Caco-2 (cell line): ENCODE results near the gene CCDC148. TPM values are rescaled to one million over a fixed set of nuclear protein-coding genes. Genes with fewer than 3 reads are reported as not detected.

Experiments
- BruUV-seq: library from RNA; stranded (reverse); fragments of 400-500 nt; replicated peaks from 2 replicates; lab custom pipeline; 2021; lab: Mats Ljungman, UMichigan
- CTCF ChIA-PET: fragments of 300-600 bp; sonication (Branson Sonifier 250); formaldehyde crosslinking; loops from one replicate; lab custom pipeline; 2022; ENCODE audit warnings: antibody characterized with exemption; lab: Charles Lee
- POLR2A ChIA-PET: fragments of 300-600 bp; sonication (Branson Sonifier 250); formaldehyde crosslinking; loops from one replicate; lab custom pipeline; 2022; ENCODE audit warnings: antibody characterized with exemption; lab: Charles Lee
- DNase-seq, 2 experiments: peaks; one replicate each; pipeline versions ENCODE4 v3.0.0 to v3.0.0-alpha.2; 2020 to 2022
- H3K27me3 ChIP-seq: replicated peaks from 2 replicates; pipeline ENCODE4 v1.6.0; 2011; ENCODE audit warnings: low read length; ENCODE audit not compliant: control insufficient read depth, insufficient read depth
- H3K36me3 ChIP-seq: 2 replicates; pipeline ENCODE4 v1.5.1; 2011; ENCODE audit warnings: low read length; ENCODE audit not compliant: control insufficient read depth, insufficient read depth
- H3K4me1 ChIP-seq: fragments of 250-450 bp; sonication (Bioruptor Pico); 2 replicates; pipeline ENCODE4 v1.5.1; 2020; ENCODE audit warnings: mild to moderate bottlenecking
- H3K4me3 ChIP-seq: 2 replicates; pipeline ENCODE4 v1.5.1; 2011; ENCODE audit warnings: low read depth, mild to moderate bottlenecking, control low read depth, low read length
- H3K9me3 ChIP-seq: fragments of 250-450 bp; sonication (Bioruptor Pico); 2 replicates; pipeline ENCODE4 v1.5.1; 2020; ENCODE audit warnings: mild to moderate bottlenecking, moderate library complexity
- H3K27ac Mint-ChIP-seq: one replicate; pipeline ENCODE4 v1.8.0; 2022; ENCODE audit warnings: mixed read lengths; ENCODE audit not compliant: unreplicated experiment
- H3K27me3 Mint-ChIP-seq: one replicate; pipeline ENCODE4 v1.8.0; 2022; ENCODE audit warnings: mixed read lengths; ENCODE audit not compliant: insufficient read depth, unreplicated experiment
- H3K36me3 Mint-ChIP-seq: one replicate; pipeline ENCODE4 v1.8.0; 2022; ENCODE audit warnings: mild to moderate bottlenecking, mixed read lengths; ENCODE audit not compliant: insufficient read depth, unreplicated experiment
- H3K4me1 Mint-ChIP-seq: one replicate; pipeline ENCODE4 v1.8.0; 2022; ENCODE audit warnings: low read depth, mixed read lengths; ENCODE audit not compliant: unreplicated experiment
- H3K4me3 Mint-ChIP-seq: one replicate; pipeline ENCODE4 v1.8.0; 2022; ENCODE audit warnings: mild to moderate bottlenecking, moderate library complexity, mixed read lengths; ENCODE audit not compliant: unreplicated experiment
- H3K9me3 Mint-ChIP-seq: one replicate; pipeline ENCODE4 v1.8.0; 2022; ENCODE audit warnings: mixed read lengths; ENCODE audit not compliant: unreplicated experiment
- CTCF ChIP-seq, 2 experiments: fragments of 200-600 bp in 1 of 2; IDR thresholded peaks; 1 replicate in 1 of 2; 2 replicates in 1 of 2; pipeline versions ENCODE4 v1.5.1 to v1.8.0; 2011 to 2022; ENCODE audit warnings: antibody characterized with exemption in 1 of 2, control low read depth in 1 of 2, inconsistent platforms in 1 of 2, low read depth in 1 of 2, low read length in 1 of 2, mild to moderate bottlenecking in 1 of 2, moderate library complexity in 1 of 2; ENCODE audit not compliant: insufficient read depth in 1 of 2, severe bottlenecking in 1 of 2, unreplicated experiment in 1 of 2
- intact Hi-C: fragments of 100-400 bp; cut with micrococcal nuclease; formaldehyde crosslinking; loops from one replicate; pipeline ENCODE4 v1.10.0; 2022; ENCODE audit not compliant: unreplicated experiment
- total RNA-seq: library from RNA; stranded (reverse); gene quantifications from 2 replicates; pipeline ENCODE4 v1.2.3, GENCODE V29; 2022

Gene CCDC148
- total RNA-seq, 1 experiment from 2014 or later: 6.3 TPM

GRCh38 chr2:158393886-158394285, 62.7 kb downstream of the CCDC148 start:
- no peak overlapping the region for H3K27ac Mint-ChIP-seq
- H3K27me3 Mint-ChIP-seq: no peaks in the 10 kb centered on the region
- Histone ChIP-seq H3K27me3 (no peaks in the 10 kb centered on the region), H3K36me3 (no peaks in the 10 kb centered on the region), H3K4me1 (no peaks in the 10 kb centered on the region), H3K4me3 (no peak overlapping the region), H3K9me3 (no peaks in the 10 kb centered on the region)
- ChIA-PET CTCF (no interaction called here), POLR2A (no interaction called here)
- DNase-seq: no peak
- H3K4me1 Mint-ChIP-seq: no peaks in the 10 kb centered on the region
- TF ChIP-seq CTCF (IDR thresholded peaks at IDR 0.05; ENCODE audit: insufficient read depth in 1 of 2, low read depth in 1 of 2, low read length in 1 of 2, severe bottlenecking in 1 of 2, unreplicated experiment in 1 of 2): no peak
- BruUV-seq: no TSS peak
- H3K4me3 Mint-ChIP-seq: no peak overlapping the region
- H3K36me3 Mint-ChIP-seq: no peaks in the 10 kb centered on the region
- intact Hi-C loops: no loop called here
- H3K9me3 Mint-ChIP-seq: peaks cover 9% of the 10 kb centered on the region

- H3K4me3 ChIP-seq: no peak overlapping the region
- no peaks in the 10 kb centered on the region for H3K9me3 ChIP-seq
- no peaks in the 10 kb centered on the region for H3K36me3 Mint-ChIP-seq
- ChIA-PET POLR2A (no interaction called here), CTCF (no interaction called here)
- no peak for DNase-seq
- no peaks in the 10 kb centered on the region for H3K4me1 Mint-ChIP-seq
- TF ChIP-seq CTCF (IDR thresholded peaks at IDR 0.05; ENCODE audit: insufficient read depth in 1 of 2, low read depth in 1 of 2, low read length in 1 of 2, severe bottlenecking in 1 of 2, unreplicated experiment in 1 of 2): no peak
- H3K4me1 ChIP-seq: no peaks in the 10 kb centered on the region
- H3K27me3 ChIP-seq: no peaks in the 10 kb centered on the region
- H3K27me3 Mint-ChIP-seq: no peaks in the 10 kb centered on the region
- no peaks in the 10 kb centered on the region for H3K36me3 ChIP-seq
- H3K9me3 Mint-ChIP-seq: no peaks in the 10 kb centered on the region
- H3K4me3 Mint-ChIP-seq: no peak overlapping the region
- BruUV-seq: no TSS peak
- H3K27ac Mint-ChIP-seq: no peak overlapping the region
- intact Hi-C loops: no loop called here
Measured at GRCh38 chr2:158392687-158393086, 63.9 kb downstream of the CCDC148 start.

GRCh38 chr2:158391876-158392275, 64.7 kb downstream of the CCDC148 start:
- no TSS peak for BruUV-seq
- CTCF ChIA-PET: no interaction called here
- no peaks in the 10 kb centered on the region for H3K36me3 Mint-ChIP-seq
- no peaks in the 10 kb centered on the region for H3K27me3 ChIP-seq
- no peaks in the 10 kb centered on the region for H3K9me3 Mint-ChIP-seq
- H3K9me3 ChIP-seq: no peaks in the 10 kb centered on the region
- DNase-seq: no peak
- intact Hi-C loops: no loop called here
- H3K4me3 ChIP-seq: no peak overlapping the region
- H3K4me3 Mint-ChIP-seq: no peak overlapping the region
- no peaks in the 10 kb centered on the region for H3K27me3 Mint-ChIP-seq
- H3K4me1 ChIP-seq: no peaks in the 10 kb centered on the region
- no peaks in the 10 kb centered on the region for H3K4me1 Mint-ChIP-seq
- TF ChIP-seq CTCF (IDR thresholded peaks at IDR 0.05; ENCODE audit: insufficient read depth in 1 of 2, low read depth in 1 of 2, low read length in 1 of 2, severe bottlenecking in 1 of 2, unreplicated experiment in 1 of 2): no peak
- POLR2A ChIA-PET: no interaction called here
- no peaks in the 10 kb centered on the region for H3K36me3 ChIP-seq
- H3K27ac Mint-ChIP-seq: no peak overlapping the region
